SU-DHL-6 (cell line): Measurements from ENCODE around the gene CNDP1.

Source experiments
- H2AFZ ChIP-seq: fragments of 200-600 bp; sonication (generic); 2 replicates; pipeline ENCODE4 v1.6.1; 2014; ENCODE audit warnings: low read depth, mild to moderate bottlenecking, moderate library complexity, mixed read lengths, antibody characterized with exemption, low read length; ENCODE audit not compliant: severe bottlenecking
- H3F3A ChIP-seq: fragments of 200-600 bp; shearing (Covaris generic); 2 replicates; pipeline ENCODE4 v1.6.0; 2016; ENCODE audit warnings: antibody characterized with exemption, mild to moderate bottlenecking; ENCODE audit not compliant: insufficient read depth
- H3K27ac ChIP-seq: fragments of 200-600 bp; sonication (generic); 2 replicates; pipeline ENCODE4 v1.5.1; 2016; ENCODE audit warnings: low read depth, mild to moderate bottlenecking, low read length, moderate library complexity, mixed read lengths
- H3K27me3 ChIP-seq: fragments of 200-600 bp; sonication (generic), shearing (Covaris generic); 2 replicates; pipeline ENCODE4 v1.6.0; 2014; ENCODE audit warnings: mild to moderate bottlenecking, low read length
- H3K36me3 ChIP-seq: fragments of 200-600 bp; sonication (generic); 2 replicates; pipeline ENCODE4 v1.6.1; 2014; ENCODE audit warnings: mild to moderate bottlenecking, low read length, mixed read lengths
- H3K4me2 ChIP-seq: fragments of 300-600, 200-600 bp; shearing (Covaris generic), sonication (generic); 2 replicates; pipeline ENCODE4 v1.6.0; 2014; ENCODE audit warnings: low read length, low read depth, mild to moderate bottlenecking; ENCODE audit not compliant: poor library complexity, severe bottlenecking
- H3K4me3 ChIP-seq: fragments of 200-600 bp; sonication (generic); 2 replicates; pipeline ENCODE4 v1.5.1; 2014; ENCODE audit warnings: antibody characterized with exemption, low read length, mild to moderate bottlenecking, mixed read lengths; ENCODE audit not compliant: insufficient read depth, poor library complexity, severe bottlenecking
- H3K79me2 ChIP-seq: fragments of 200-600 bp; sonication (generic); 2 replicates; pipeline ENCODE4 v1.6.1; 2014; ENCODE audit warnings: mild to moderate bottlenecking, low read length, moderate library complexity; ENCODE audit not compliant: insufficient read depth
- H3K9ac ChIP-seq: fragments of 200-600 bp; sonication (generic); 2 replicates; pipeline ENCODE4 v1.7.0; 2014; ENCODE audit warnings: mild to moderate bottlenecking, low read length
- H3K9me2 ChIP-seq: fragments of 200-600 bp; sonication (generic); replicated peaks from 2 replicates; pipeline ENCODE4 v1.6.1; 2014; ENCODE audit warnings: low read length; ENCODE audit not compliant: insufficient read depth
- H3K9me3 ChIP-seq: fragments of 200-600 bp; sonication (generic); 2 replicates; pipeline ENCODE4 v1.6.1; 2014; ENCODE audit warnings: low read length, mixed read lengths; ENCODE audit not compliant: insufficient read depth
- H4K20me1 ChIP-seq: fragments of 200-600 bp; sonication (generic); 2 replicates; pipeline ENCODE4 v1.6.1; 2014; ENCODE audit warnings: low read depth, mild to moderate bottlenecking, antibody characterized with exemption, low read length, moderate library complexity, mixed read lengths
- EZH2phosphoT487 ChIP-seq: fragments of 200-600 bp; sonication (generic), shearing (Covaris generic); conservative IDR thresholded peaks from 2 replicates; pipeline ENCODE4 v1.6.1; 2018; ENCODE audit warnings: mild to moderate bottlenecking, antibody characterized with exemption, low read length, moderate library complexity, mixed read lengths
- TF ChIP-seq, protein P1 (sequence below): fragments of 200-600 bp; sonication (generic); IDR thresholded peaks from one replicate; pipeline ENCODE4 v1.5.1; 2017; ENCODE audit warnings: antibody characterized with exemption, mild to moderate bottlenecking, low read length, moderate library complexity; ENCODE audit not compliant: insufficient read depth, poor library complexity, severe bottlenecking

CNDP1 gene

GRCh38 chr18:74525741-74526140, 8.6 kb upstream of the CNDP1 start:
- Histone ChIP-seq H2AFZ (no peak overlapping the region), H3K9ac (no peak overlapping the region), H3K79me2 (no peaks in the 10 kb centered on the region), H3K9me3 (no peaks in the 10 kb centered on the region), H4K20me1 (no peaks in the 10 kb centered on the region), H3K4me3 (no peak overlapping the region), H3K4me2 (no peak overlapping the region), H3F3A (no peaks in the 10 kb centered on the region), H3K27me3 (no peaks in the 10 kb centered on the region), H3K27ac (no peak overlapping the region), H3K36me3 (no peaks in the 10 kb centered on the region), H3K9me2 (no peaks in the 10 kb centered on the region)
- TF ChIP-seq, protein P1, sequence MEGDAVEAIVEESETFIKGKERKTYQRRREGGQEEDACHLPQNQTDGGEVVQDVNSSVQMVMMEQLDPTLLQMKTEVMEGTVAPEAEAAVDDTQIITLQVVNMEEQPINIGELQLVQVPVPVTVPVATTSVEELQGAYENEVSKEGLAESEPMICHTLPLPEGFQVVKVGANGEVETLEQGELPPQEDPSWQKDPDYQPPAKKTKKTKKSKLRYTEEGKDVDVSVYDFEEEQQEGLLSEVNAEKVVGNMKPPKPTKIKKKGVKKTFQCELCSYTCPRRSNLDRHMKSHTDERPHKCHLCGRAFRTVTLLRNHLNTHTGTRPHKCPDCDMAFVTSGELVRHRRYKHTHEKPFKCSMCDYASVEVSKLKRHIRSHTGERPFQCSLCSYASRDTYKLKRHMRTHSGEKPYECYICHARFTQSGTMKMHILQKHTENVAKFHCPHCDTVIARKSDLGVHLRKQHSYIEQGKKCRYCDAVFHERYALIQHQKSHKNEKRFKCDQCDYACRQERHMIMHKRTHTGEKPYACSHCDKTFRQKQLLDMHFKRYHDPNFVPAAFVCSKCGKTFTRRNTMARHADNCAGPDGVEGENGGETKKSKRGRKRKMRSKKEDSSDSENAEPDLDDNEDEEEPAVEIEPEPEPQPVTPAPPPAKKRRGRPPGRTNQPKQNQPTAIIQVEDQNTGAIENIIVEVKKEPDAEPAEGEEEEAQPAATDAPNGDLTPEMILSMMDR: no peak
- TF ChIP-seq EZH2phosphoT487: no peak

DNA sequence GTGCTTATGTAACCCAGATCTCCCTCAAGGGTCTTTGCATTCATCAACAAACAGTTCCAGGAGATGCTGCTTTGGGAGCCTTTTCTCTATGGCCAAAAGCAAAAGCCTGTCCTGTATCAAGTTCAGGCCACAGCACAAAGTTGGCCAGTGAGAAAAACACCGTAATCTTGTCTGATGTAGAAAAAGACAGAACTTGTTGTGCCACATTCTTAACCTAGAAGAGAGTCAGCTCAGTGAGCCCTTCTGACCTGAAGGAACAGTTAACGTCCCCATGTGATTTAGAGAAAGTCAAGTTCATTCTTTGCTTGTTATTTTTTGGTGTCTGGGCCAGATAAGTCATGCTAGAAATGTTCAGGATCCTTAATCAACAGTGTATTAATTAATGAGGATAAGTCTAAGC, 7.8 kb upstream of the CNDP1 start:
- Histone ChIP-seq H3K27me3 (no peaks in the 10 kb centered on the region), H3K4me2 (no peak overlapping the region), H3K79me2 (no peaks in the 10 kb centered on the region), H3K27ac (no peak overlapping the region), H2AFZ (no peak overlapping the region), H3K9me3 (no peaks in the 10 kb centered on the region), H3K4me3 (no peak overlapping the region), H4K20me1 (no peaks in the 10 kb centered on the region), H3F3A (no peaks in the 10 kb centered on the region), H3K9ac (no peak overlapping the region), H3K9me2 (no peaks in the 10 kb centered on the region), H3K36me3 (no peaks in the 10 kb centered on the region)
- no peak for TF ChIP-seq EZH2phosphoT487
- TF ChIP-seq, protein P1: no peak

- no peaks in the 10 kb centered on the region for H3F3A ChIP-seq
- H3K79me2 ChIP-seq: no peaks in the 10 kb centered on the region
- no peaks in the 10 kb centered on the region for H3K9me2 ChIP-seq
- TF ChIP-seq, protein P1: no peak
- TF ChIP-seq EZH2phosphoT487: no peak
- H3K36me3 ChIP-seq: no peaks in the 10 kb centered on the region
- no peak overlapping the region for H2AFZ ChIP-seq
- no peak overlapping the region for H3K27ac ChIP-seq
- no peaks in the 10 kb centered on the region for H3K9me3 ChIP-seq
- H3K9ac ChIP-seq: no peak overlapping the region
- H3K4me2 ChIP-seq: no peak overlapping the region
- no peaks in the 10 kb centered on the region for H4K20me1 ChIP-seq
- no peak overlapping the region for H3K4me3 ChIP-seq
- no peaks in the 10 kb centered on the region for H3K27me3 ChIP-seq
These were observed 5.8 kb upstream of the CNDP1 start for GRCh38 chr18:74528478-74528877.

DNA sequence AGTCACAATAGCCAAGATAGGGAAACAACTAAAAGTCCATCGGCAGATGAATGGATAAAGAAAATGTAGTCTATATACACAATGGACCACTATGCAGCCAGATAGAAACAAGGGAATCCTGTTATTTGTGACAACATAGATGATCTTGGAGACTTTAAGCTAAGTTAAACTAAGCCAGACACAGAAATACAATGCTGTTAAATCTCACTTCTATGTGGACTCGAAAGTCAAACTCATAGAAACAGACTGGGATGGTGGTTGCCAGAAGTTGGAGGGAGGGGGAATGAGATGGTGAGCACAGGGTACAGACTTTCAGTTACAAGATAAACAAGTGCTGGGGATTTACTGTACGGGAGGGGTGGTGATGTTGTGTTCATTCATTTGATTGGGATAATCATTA, 5.4 kb upstream of the CNDP1 start:
- no peaks in the 10 kb centered on the region for H3K27me3 ChIP-seq
- no peak for TF ChIP-seq EZH2phosphoT487
- TF ChIP-seq, protein P1: no peak
- no peaks in the 10 kb centered on the region for H3K9me3 ChIP-seq
- H3K36me3 ChIP-seq: no peaks in the 10 kb centered on the region
- H4K20me1 ChIP-seq: no peaks in the 10 kb centered on the region
- no peaks in the 10 kb centered on the region for H3K9me2 ChIP-seq
- H3K4me3 ChIP-seq: no peak overlapping the region
- no peak overlapping the region for H2AFZ ChIP-seq
- no peaks in the 10 kb centered on the region for H3K79me2 ChIP-seq
- no peak overlapping the region for H3K9ac ChIP-seq
- H3K4me2 ChIP-seq: no peak overlapping the region
- H3F3A ChIP-seq: no peaks in the 10 kb centered on the region
- no peak overlapping the region for H3K27ac ChIP-seq
